ENCODE data around the gene U2AF2.

DNA sequence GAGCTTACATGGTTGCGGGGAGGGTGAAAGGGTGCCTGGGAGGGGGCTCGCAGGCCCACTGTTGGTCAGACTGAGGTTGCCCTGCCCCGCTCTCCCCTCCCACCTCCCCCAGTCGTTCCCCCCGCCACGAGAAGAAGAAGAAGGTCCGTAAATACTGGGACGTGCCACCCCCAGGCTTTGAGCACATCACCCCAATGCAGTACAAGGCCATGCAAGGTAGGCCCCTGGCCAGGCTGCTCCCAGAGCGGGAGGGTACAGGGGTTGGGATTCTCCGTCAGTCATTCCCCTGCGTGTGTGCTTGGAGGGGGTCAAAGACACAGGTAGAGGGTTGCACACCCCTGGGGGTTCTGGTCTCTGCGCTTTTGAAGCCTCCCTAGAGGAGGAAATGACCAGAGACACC is 5.6 kb downstream of the U2AF2 start:
- TF ChIP-seq, protein P1, sequence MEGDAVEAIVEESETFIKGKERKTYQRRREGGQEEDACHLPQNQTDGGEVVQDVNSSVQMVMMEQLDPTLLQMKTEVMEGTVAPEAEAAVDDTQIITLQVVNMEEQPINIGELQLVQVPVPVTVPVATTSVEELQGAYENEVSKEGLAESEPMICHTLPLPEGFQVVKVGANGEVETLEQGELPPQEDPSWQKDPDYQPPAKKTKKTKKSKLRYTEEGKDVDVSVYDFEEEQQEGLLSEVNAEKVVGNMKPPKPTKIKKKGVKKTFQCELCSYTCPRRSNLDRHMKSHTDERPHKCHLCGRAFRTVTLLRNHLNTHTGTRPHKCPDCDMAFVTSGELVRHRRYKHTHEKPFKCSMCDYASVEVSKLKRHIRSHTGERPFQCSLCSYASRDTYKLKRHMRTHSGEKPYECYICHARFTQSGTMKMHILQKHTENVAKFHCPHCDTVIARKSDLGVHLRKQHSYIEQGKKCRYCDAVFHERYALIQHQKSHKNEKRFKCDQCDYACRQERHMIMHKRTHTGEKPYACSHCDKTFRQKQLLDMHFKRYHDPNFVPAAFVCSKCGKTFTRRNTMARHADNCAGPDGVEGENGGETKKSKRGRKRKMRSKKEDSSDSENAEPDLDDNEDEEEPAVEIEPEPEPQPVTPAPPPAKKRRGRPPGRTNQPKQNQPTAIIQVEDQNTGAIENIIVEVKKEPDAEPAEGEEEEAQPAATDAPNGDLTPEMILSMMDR (IDR thresholded peaks at IDR 0.05; ENCODE audit: poor library complexity), result no peak
- no peak for TF ChIP-seq EZH2 (IDR thresholded peaks at IDR 0.05; ENCODE audit: borderline replicate concordance)
- no peak for TF ChIP-seq EZH2phosphoT487 (IDR thresholded peaks at IDR 0.05; ENCODE audit: low read depth, severe bottlenecking, unreplicated experiment)

All from hepatocyte (in vitro differentiated cells).